COLO668 (cell line): ENCODE measurements around the gene AKAP12.
A peak's percentile ranks its signal among the peaks of the same experiment; 100 is the strongest.

Experiments used
- DNase-seq: peaks from one replicate; lab custom pipeline; 2025; ENCODE audit not compliant: unreplicated experiment; lab: John Stamatoyannopoulos, UW

The AKAP12 gene

DNA sequence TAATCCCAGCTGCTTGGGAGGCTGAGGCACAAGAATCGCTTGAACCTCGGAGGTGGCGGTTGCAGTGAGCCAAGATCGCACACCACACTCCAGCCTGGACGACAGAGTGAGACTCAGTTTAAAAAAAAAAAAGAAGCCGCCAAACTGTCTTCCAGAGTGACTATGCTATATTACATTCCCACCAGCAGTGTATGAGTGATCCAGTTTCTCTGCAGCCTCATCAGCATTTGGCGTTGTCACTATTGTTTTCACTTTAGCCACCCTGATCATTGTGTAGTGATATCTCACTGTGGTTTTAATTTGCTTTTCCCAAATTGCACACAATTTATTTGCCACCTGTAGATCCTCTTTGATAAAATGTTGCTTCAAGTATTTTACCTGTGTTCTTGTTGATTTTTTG lies 6.0 kb upstream of the AKAP12 start:
- DNase-seq, result no peak

DNA sequence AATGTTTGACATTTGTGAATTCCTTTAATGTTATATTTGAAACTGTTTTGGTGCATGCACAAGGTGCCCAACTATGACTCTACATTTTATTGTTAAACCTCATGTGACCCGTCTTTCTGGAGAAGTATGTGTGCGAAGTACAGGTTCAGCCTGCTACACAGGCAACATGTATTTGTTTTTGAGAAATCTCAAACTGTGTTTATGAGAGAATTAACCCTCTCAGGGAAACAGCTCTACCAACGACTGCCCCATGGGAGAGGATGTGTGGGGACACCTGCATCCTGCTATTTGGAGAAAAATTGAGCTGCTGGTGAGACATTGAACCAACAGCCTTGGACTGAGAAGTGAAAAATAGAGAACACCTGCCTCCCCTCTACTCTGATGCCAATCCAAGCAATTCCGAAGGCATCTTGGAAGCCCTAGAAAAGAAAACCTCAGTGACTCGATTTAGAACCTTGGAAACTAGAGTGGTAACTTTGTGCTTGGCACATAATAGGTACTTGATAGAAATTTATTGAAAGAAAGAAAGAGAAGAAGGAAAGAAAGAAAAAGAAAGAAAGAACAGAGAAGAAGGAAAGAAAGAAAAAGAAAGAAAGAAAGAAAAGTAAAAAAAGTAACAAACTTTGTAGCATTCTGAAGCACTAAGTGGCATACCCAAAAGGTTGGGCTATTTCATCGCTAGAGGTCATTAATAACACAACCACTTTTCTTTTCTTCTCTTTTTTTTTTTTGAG lies 2.9 kb upstream of the AKAP12 start:
- no peak for DNase-seq

DNA sequence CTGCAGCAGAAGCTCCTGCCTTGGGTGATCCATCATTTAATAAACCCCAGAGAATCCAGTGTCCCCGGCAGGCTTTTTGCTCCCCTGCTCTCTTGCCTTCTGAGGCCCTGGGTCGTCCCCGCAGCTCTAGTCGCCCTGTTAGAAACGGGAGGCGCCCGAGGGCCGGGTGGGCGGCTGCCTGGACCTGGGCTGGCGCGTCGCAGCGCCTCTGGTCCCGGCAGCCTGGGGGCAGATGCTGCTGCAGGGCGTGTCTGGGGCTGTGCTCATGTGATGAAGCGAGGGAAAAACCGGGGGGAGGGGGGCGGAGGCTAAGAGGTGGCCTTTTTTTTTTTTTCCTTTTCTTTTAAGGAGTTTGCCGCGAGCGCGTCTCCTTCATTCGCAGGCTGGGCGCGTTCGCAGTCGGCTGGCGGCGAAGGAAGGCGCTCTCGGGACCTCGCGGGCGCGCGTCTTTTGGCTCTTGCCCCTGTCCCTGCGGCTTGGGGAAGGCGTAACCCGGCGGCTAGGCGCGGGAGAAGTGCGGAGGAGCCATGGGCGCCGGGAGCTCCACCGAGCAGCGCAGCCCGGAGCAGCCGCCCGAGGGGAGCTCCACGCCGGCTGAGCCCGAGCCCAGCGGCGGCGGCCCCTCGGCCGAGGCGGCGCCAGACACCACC lies 394 bp downstream of the AKAP12 start:
- DNase-seq, result peak; percentile 36

DNA sequence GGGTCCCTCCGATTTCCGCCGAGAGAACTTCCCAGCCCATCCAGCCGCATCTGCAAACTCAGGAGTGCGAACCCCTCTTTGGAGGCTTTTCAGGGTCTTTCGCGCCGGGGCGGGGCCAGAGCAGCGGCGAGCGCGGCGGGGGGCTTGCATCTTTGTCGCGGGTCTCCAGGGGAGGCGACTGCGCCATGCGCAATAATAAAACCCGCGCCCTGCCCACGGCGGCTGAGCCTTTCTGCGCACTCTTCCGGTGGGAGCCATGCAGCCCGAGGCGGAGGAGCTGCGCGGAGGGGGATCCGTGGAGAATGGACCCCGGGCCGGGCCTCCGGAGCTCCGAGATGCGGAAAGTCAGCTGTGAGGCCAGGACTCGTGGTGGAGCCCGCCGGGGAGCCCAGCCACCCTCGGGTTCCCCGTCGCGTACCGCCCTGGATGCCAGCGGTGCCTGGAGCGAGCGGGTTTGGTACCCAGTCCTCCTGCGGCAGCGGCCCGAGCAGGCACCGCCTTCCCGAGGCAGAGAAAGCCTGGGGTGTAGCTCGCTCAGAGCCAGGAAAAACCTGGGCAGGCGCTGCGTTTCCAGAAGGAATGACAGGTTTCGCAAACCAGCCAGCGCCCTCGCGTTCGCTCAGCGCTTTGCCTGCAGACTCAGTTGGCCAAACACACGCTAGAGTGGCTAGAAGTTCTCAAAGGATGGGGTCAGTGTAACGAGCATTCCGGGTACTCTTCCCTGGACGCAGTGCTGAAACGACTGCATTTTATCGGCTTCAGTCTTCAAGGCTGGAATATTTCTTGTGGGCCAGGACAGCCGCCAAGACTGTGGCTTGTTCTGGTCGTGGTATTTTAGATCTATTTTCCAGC lies 1.2 kb downstream of the AKAP12 start:
- peak; percentile 29 for DNase-seq

DNA sequence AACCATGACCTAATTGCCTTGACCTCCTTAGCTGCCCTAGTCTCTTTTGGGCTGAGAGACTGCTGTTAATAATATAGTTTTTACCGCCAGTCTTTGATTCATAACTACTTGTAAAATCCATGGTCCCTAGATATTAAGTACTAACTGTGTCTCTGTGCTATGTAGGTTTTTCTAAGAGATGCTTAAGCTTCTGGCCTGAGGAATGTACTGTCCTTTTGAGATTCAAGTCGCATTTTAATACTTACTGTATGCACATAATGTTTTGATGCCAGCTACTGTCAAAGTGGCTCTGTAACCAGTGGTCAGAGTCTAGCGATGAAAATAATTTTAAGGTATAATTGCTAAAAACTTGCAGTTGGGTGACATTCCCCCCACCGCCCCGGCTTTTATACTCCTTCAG lies 2.1 kb downstream of the AKAP12 start:
- no peak for DNase-seq

DNA sequence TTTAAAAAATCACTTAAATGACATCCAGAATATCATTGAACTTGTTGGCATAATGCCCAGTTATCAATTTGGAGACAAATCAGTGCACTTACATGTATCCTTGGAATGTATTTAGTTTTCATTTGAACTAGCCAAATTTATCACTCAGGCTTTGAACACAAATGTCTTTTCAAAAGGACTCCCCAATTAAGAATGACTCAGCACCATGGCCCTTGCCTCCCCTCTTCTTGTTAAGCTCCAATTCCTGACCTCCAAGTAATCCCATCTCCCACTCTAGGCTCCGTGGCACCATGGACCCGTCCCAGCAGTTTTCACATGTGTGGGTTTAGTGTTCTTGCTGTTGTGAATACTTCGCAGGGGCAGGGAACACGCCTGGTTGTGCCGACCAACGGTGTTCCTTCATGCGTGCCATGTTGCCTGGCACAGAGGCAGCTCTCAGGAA lies 2.7 kb downstream of the AKAP12 start:
- no peak for DNase-seq

DNA sequence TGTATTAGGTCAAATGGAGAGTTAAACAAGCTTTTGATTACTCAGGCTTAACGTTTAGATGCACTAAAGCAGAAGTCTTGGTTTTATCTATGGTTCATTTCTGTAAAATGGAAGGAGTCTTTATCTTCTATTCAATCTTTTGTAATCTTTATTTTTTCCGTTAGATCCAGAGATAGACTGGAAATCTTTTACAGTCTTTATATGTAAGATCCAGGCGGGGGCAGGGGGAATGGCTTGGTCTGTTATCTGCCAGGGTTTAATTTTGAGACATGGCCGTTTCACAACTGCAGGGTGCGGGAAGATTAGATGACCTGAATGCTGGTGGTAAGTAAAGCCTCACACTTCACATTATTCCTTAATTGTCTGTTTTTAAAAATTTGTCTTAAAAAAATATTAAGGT lies 3.7 kb downstream of the AKAP12 start:
- DNase-seq, result no peak

DNA sequence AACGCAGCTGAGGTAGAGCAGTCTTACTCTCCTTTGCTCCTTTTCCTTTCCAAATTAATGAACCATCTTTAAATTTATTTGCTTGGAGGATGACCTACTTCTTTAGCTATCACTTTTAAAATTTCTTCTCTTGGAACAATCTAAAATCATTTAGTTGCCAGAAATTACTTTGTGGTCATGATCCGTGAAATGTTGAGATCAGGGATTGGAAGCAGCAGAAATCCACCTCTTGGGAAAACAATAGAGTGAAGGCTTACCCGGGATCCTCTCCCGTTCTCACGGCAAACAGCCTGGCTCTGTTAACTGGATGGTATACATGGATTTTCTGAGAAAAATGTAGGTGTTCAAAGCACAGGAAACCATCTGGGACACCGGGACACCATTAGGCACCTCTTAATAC lies 7.7 kb downstream of the AKAP12 start:
- DNase-seq, result no peak

DNA sequence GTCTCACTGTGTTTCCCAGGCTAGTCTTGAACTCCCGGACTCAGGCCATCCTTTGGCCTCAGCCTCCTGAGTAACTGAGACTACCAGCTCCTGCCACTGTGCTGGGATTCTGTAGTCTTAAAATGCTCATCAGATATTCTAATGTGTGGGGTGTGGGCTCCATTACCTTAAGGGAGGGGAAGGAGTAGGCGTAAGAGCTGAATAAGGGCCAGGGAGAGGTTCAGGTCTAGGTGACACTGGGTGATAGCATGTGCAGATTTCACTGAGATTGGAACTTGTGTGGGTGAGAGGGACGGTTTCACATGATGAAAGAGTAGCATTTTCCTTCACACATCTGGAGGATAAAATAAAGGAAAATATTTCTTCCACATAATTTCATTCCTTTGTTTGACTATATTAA lies 8.5 kb downstream of the AKAP12 start:
- no peak for DNase-seq

DNA sequence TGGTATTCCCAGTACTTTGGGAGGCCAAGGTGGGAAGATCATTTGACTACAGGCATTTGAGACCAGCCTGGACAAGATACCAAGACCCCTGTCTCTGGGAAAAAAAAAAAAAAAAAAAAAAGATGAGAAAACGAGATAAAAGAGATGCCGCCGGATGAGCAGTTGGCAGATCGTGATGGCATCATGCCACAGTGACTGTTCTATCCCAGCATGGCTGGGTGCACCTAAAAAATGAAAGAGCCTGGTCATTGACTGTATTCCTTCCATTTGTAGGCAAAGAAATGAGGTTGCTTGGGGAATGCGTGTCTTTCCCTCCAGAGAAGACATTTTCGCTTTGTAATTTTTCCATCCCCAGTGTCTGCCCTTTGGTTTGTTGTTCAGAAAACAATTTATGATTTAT lies 12.9 kb downstream of the AKAP12 start:
- no peak for DNase-seq

DNA sequence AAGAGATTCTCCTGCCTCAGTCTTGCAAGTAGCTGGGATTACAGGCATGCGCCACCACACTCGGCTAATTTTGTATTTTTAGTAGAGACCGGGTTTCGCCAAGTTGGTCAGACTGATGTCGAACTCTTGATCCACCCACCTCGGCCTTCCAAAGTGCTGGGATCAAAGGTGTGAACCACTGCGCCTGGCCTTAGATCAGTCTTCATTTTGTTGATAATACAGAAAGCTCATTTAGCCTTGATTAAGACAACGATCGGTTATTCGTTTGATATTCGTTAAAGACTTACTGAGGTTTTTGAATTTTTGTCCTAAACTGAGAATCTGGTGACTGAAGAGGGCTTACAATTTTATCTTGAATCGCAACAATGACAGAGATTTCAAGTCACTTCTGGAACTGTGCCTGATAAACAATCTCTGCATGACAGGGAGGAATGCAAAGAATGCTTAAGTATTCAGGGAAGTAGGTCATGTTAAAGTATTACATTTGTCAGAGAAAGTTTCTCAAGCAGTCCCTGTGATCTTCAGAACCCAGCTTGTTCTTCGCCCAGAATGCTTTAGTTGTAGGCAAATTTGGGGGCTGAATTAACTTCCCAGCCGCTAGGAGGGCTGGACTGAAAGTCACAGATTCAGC lies 14.8 kb downstream of the AKAP12 start:
- no peak for DNase-seq

DNA sequence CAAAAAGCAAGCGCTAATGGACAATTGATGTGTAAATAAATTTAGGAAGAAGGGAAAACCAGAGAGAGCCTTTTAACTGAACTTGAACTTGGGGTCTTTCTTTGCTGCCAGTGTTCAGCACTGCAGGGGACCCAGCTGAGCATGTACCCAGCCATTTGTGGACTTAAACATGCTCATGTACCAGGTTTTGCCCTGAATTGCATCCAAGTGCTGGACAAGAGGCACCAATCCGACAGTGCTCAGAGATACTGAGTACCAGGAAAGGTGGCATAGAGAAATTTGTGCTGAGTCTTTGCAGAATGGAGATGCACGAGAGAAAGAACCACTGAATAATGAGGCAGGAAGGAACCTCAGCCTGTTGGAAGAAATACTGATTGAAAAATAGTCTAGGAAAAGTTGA lies 16.0 kb downstream of the AKAP12 start:
- DNase-seq, result no peak

DNA sequence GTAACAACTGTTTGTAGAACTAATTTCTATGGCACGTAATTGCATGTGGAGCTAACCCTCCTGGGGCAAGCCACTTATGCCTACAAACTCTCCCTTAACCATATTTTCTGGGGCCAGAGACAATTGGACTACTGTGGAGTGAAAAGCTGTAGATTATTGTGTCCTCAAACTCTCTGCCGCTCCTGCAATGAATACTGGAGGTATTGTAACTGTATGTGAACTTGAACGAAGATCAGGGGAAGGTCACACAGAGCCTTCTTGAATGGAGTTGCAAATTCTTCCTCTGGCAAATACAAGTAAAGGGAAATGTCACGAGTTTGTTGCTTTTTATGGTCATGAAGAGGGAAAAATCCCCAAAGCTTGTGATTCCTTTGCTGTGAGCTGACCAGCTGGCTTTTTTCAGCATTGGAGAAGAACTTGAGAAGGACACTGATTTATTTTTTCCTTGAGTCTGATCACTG lies 18.2 kb downstream of the AKAP12 start:
- no peak for DNase-seq

DNA sequence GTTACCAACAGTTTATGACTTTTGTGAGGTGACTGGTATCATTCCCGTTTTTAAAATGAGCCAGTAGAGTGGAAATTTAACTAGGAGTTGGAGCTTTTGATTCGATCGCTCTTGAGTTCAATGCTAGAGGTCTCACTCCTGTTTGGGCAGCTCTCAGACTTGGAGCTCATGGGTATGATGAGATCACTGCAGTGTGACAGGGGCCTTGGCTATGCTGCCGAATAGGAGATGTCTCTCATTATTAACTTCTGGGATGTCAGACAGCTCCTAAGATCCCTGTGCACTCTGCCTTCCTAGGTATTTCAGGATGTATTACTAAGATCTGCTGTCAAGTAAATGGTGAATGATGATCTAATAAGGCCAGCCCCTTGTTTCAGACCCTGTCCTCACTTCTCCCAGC lies 20.4 kb downstream of the AKAP12 start:
- no peak for DNase-seq

DNA sequence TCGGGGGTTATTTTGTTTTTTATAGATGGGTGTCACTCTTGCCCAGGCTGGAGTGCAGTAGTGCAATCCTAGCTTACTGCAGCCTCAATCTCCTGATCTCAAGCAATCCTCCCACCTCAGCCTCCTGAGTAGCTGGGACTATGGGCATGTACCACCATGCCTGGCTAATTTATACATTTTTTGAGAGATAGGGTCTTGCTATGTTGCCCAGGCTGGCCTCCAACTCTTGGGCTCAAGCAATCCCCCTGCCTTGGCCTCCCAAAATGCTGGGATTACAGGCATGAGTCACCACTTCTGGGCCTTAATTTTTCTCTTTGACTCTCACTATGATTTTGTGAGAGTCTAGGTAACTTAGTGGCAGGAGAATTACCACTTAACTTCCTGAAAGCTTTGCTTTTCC lies 23.3 kb downstream of the AKAP12 start:
- no peak for DNase-seq

DNA sequence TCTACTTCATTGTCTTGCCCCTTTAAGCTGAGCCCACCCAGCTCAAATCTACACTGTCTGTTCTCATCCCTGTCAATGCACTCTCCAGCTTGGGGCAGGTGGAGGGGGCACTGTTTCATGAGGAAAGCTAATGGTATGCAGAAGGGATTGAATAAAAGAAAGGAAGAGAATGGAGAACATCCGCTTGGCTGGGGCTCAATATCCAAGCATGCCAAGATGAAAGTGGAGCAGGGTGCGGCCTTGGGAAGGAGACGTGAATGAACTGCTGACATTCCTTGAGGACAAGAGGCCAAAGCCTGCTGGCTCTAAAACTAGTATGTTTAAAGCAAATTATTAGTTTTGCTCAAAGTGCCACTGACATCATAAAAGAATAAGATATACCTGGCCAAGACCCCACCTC lies 24.2 kb downstream of the AKAP12 start:
- no peak for DNase-seq

DNA sequence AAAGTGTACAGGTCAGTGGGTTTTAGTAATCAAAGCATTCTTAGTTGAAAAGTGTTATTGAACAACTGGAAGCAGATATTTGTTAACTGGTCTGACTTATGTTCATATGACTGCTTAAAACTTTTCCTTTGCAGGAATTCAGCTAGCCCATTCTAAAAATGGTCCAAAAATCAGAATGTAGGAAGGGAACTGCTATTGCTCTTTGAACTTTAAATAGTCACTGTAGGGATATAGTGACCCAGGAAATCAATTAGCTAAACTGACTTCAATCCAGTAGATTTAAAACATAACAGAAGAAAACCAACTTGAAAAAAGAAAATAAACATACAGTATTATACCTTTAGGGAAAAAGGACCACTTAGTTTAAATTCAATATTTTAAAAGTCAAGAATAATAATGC lies 25.5 kb downstream of the AKAP12 start:
- no peak for DNase-seq

DNA sequence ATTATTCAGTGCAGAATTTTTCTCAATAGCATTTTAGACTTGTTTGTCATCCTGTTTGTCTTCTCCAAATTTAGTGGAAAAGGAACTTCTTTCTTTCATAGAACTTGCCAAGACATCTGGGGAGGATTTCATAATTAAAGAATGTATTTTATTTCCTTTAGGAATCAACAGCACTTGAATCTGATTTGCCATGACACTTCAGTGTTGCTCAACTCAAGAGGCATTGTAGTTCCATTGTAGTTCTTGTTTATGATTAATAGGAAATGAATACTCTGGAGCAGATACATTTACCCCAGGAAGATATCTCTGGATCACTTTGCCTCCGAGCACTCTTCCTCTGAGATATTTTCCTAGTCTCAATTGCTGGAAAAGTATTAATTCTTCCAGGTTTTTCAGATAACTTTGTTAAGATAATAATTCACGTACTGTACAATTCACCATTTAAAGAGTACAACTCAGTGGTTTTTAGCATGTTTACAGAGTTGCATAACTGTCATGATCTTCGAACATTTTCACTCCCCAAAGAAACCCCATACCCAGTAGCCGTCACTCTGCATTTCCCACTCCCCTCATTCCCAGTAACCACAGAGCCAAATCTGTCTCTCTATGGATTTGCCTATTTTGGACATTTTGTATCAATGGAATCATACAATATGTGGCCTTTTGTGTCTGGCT lies 29.7 kb downstream of the AKAP12 start:
- DNase-seq, result no peak

DNA sequence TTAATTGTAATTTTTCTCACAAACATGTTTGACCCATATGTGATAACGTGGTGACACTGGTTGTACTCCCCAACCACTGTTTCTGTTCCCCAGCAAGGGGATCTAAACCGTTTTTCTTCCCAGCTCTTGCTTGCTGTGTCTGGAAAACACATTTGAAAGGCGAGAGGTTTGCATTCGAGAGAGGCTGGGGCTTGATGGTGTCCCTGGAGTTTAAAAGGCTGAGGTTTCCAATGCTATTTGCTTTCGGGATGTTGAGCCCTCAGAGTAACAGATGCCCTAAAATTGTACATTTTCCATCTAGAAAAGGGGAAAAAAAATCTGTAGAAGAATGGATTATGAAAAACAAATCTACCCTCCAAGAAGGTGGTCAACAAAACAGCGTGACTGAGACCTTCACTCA lies 35.4 kb downstream of the AKAP12 start:
- DNase-seq, result no peak

DNA sequence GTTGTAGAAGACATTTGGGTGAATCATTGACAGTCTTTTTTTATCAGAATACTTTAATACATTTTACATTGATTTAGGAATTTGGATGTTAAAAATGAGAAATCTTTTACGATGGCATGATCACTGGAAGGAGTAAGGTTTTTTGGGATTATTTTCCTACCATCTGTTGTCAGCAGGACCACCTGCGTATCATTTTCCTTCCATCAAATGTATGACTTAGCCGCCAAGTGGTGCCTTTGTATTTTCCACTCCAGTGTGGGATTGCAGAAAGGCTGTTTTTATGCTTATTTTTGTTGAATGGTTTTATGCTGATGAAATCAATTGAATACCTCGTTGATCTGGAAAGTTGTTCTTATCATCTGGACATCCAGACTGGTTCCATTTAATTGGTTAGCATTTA lies 35.8 kb downstream of the AKAP12 start:
- DNase-seq, result no peak
